ENCODE data around the gene PTPN20.

The PTPN20 gene

DNA sequence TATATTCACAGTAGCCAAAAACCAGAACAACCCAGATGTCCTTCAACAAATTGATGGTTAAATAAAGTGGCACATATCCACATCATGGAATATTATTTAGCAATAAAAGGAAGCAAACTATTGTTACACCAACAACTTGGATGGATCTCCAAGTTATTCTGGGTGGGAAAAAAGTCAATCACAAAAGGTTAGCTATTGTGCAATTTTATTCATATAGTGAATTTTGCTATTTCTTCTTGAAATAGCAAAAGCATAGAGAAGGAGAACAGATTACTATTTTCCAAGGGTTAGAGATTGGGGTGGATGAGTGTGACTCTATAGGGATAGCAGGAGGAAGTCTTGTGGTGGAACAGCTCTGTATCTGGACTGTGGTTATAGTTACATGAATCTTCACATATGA is 87.0 kb downstream of the PTPN20 start:
- H3K36me3 Mint-ChIP-seq = peaks cover 3% of the 10 kb centered on the region in 2 donors
- ATAC-seq (replicated peaks) (no peak), DNase-seq (no peak)
- no peak overlapping the region for H3K4me3 Mint-ChIP-seq
- no peak overlapping the region for H3K27ac Mint-ChIP-seq
- peaks cover 10 to 17% of the 10 kb centered on the region in 2 donors for H3K27me3 Mint-ChIP-seq
- peaks cover 2 to 5% of the 10 kb centered on the region in 2 donors for H3K9me3 Mint-ChIP-seq
- peaks cover 1% of the 10 kb centered on the region in 2 donors for H3K4me1 Mint-ChIP-seq

DNA sequence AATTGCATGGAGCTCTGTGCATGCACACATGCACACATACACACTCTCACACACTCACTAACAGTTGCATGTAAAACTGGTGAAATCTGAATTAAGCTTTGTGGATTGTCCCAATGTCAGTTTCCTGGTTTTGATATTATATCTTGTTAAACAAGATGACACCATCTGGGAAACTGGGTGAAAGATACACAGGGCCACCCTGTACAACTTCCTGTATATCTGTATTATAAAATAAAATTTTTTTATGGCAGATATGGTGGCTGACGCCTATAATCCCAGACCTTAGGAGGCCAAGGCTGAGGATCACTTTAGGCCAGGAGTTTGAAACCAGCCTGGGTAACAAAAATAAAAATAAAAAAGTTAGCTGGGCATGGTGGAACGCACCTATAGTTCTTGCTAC is 87.4 kb downstream of the PTPN20 start:
- H3K9me3 Mint-ChIP-seq = peaks cover 2 to 5% of the 10 kb centered on the region in 2 donors
- DNase-seq = no peak
- no peak overlapping the region for H3K4me3 Mint-ChIP-seq
- no peak for ATAC-seq (replicated peaks)
- H3K36me3 Mint-ChIP-seq = peaks cover 3% of the 10 kb centered on the region in 2 donors
- peaks cover 10 to 17% of the 10 kb centered on the region in 2 donors for H3K27me3 Mint-ChIP-seq
- no peak overlapping the region for H3K27ac Mint-ChIP-seq
- no peaks in the 10 kb centered on the region for H3K4me1 Mint-ChIP-seq

DNA sequence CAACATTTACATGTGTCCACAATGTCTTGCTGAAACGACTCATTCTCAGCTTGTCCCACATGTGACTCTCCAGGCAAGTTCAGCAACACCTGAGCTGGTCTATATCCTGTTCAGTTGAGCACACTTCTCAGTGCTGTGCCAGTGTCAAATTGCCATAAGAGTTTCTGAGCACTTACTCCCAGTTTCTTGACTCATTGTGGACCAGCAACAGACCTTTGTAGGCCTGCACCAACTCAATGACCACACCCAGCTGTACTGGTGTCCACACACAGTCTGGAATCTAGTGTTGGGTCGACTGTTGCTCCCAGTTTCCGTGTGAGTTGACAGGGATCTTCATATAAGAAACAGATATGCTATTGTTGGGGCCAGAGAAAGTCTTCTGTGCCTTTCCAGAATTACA is 88.0 kb downstream of the PTPN20 start:
- no peak overlapping the region for H3K4me3 Mint-ChIP-seq
- no peak overlapping the region for H3K27ac Mint-ChIP-seq
- peaks cover 10 to 17% of the 10 kb centered on the region in 2 donors for H3K27me3 Mint-ChIP-seq
- H3K36me3 Mint-ChIP-seq = peaks cover 3% of the 10 kb centered on the region in 2 donors
- ATAC-seq (replicated peaks) (no peak), DNase-seq (no peak)
- H3K9me3 Mint-ChIP-seq = peaks cover 0 to 5% of the 10 kb centered on the region in 2 donors
- no peaks in the 10 kb centered on the region for H3K4me1 Mint-ChIP-seq

- no peaks in the 10 kb centered on the region for H3K4me1 Mint-ChIP-seq
- peaks cover 10 to 27% of the 10 kb centered on the region in 2 donors for H3K27me3 Mint-ChIP-seq
- H3K36me3 Mint-ChIP-seq = no peaks in the 10 kb centered on the region
- ATAC-seq (replicated peaks) = no peak
- DNase-seq = no peak
- no peaks in the 10 kb centered on the region for H3K9me3 Mint-ChIP-seq
- peak overlapping the region; percentile 16 for H3K27ac Mint-ChIP-seq
- H3K4me3 Mint-ChIP-seq = no peak overlapping the region
Observed at GRCh38 chr10:47008769-47009168, 97.5 kb downstream of the PTPN20 start.

DNA sequence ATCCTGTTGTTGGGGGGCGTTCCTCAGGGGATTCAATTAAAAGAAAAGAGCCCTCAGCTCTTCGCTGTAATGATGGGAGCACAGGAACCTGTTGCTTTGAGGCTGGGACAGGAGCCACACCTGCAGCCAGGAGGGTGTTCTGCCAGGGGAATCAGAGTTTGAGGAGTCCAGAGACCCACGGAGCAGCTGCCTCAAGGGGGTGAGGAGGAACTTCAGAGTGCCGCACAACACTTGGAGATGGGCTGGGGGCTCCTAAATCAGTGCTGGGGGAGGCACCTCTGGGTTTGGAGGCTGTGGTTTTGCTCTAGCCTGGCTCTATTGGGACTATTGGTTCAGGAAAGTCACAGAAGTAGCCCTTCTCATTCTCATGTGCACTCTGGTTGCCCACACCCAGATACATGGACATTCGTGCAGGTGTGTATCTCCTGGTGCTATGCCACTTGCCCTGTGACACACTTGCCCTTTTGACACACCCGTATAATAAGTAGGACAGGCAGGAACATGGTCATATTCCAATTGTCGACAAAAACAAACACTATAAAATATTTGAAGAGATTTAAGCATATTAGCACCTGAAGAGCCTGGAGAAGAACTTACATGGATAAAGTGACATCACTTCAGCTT is 98.1 kb downstream of the PTPN20 start:
- no peak overlapping the region for H3K4me3 Mint-ChIP-seq

GRCh38 chr10:47010036-47010435 is 98.8 kb downstream of the PTPN20 start:
- Mint-ChIP-seq H3K4me3 (no peak overlapping the region), H3K4me1 (no peaks in the 10 kb centered on the region), H3K36me3 (no peaks in the 10 kb centered on the region), H3K9me3 (no peaks in the 10 kb centered on the region), H3K27me3 (peaks cover 10 to 27% of the 10 kb centered on the region in 2 donors), H3K27ac (no peak overlapping the region)
- ATAC-seq (replicated peaks) = no peak
- DNase-seq = no peak

More for the DNA sequence above, 98.1 kb downstream of the PTPN20 start:
- Mint-ChIP-seq H3K27me3 (peaks cover 10 to 27% of the 10 kb centered on the region in 2 donors), H3K27ac (no peak overlapping the region), H3K9me3 (no peaks in the 10 kb centered on the region), H3K36me3 (no peaks in the 10 kb centered on the region), H3K4me1 (no peaks in the 10 kb centered on the region)
- no peak for ATAC-seq (replicated peaks)
- no peak for DNase-seq

DNA sequence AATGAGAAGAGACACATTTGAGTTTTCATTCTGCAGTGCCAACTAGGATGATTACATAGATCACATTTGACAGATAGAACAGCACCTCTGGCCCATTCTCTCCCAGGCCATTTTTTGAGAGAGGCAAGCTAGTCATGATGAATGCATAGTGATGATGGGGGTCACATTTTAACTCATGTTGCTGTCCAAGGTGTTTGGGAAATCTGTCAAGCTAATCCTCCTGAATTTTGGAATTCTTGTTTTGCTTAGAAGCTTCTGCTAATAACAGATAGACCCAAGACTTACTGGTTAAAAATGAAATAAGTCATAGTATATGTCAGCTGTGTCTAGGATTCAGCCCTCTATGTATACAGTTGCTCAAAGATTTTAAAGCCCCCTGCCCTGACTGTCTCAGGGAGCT is 101.0 kb downstream of the PTPN20 start:
- ATAC-seq (replicated peaks) (no peak), DNase-seq (no peak)
- H3K4me3 Mint-ChIP-seq = no peak overlapping the region
- no peak overlapping the region for H3K27ac Mint-ChIP-seq
- H3K4me1 Mint-ChIP-seq = no peaks in the 10 kb centered on the region
- H3K36me3 Mint-ChIP-seq = no peaks in the 10 kb centered on the region
- peaks cover 15 to 27% of the 10 kb centered on the region in 2 donors for H3K27me3 Mint-ChIP-seq
- no peaks in the 10 kb centered on the region for H3K9me3 Mint-ChIP-seq

DNA sequence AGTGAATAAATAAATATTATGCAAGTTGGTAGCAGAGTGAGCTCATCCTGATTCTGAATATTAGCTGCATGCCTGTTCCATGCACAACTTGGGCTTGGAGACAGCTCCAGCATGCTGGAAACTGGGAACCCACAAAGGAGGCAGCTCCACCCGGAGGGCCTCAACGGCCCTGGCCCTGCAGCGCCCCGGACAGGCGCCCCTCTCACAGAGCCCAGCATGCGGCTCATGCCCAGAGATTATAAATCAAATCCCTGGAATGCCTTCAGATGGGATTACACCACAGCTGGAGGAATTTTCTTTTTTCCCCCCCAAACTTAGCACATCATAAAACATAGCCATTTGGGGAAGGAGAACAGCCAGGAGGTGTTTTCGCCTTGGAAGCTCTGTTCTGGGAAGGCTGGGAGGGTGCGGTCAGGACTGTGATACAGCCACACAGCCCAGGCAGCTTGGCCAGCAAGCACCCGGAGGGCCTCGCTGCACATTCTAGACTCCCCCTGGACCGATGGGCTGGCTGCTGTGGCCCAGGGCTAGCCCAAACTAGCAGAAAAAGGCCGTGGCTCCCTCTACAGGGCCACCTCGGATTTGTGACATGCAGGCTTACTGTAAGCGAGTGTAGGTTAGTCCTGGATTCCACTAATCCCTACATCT is 102.4 kb downstream of the PTPN20 start:
- Mint-ChIP-seq H3K27me3 (peaks cover 14 to 30% of the 10 kb centered on the region in 2 donors), H3K4me3 (no peak overlapping the region), H3K36me3 (no peaks in the 10 kb centered on the region), H3K9me3 (no peaks in the 10 kb centered on the region), H3K4me1 (no peaks in the 10 kb centered on the region), H3K27ac (no peak overlapping the region)
- DNase-seq (no peak), ATAC-seq (replicated peaks) (no peak)

DNA sequence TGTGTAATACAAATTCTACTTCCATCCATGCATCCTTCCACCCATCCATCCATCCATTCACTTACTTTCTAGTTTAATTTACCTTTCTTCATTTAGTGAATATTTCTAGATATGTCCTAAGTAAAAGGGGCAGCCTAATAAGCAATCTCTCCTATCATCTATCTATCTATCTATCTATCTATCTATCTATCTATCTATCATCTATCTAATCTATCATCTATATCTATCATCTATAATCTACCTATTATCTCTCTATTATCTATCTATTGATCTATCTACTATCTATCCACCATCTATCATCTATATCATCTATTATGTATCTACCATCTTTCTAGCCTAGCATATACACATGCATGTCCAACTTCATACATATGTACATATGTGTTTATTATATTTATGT is 104.2 kb downstream of the PTPN20 start:
- Mint-ChIP-seq H3K27ac (no peak overlapping the region), H3K27me3 (peaks cover 5 to 20% of the 10 kb centered on the region in 2 donors), H3K9me3 (no peaks in the 10 kb centered on the region), H3K4me1 (no peaks in the 10 kb centered on the region), H3K36me3 (no peaks in the 10 kb centered on the region), H3K4me3 (no peak overlapping the region)
- ATAC-seq (replicated peaks) (no peak), DNase-seq (no peak)

DNA sequence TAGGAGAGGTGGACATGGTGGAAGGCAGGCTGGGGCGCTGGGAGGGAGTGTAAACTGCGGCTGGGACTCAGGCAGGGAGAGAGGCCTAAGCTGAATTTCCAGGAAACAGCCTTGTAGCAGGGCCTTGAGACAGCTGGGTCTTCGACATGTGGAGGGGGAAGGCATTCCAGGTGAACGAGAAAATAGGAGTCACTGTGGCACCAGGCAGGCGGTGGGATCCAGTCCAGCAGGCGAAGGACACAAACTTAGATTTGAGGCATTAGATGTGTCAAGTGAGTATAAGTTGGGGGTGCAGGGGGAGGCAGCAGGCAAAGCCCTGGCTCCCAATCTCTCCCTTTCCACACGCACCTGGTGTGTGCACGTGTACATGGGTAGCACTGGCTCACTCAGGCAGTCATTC is 105.3 kb downstream of the PTPN20 start:
- Mint-ChIP-seq H3K4me1 (no peaks in the 10 kb centered on the region), H3K9me3 (no peaks in the 10 kb centered on the region), H3K27me3 (peaks cover 5 to 17% of the 10 kb centered on the region in 2 donors), H3K4me3 (no peak overlapping the region), H3K27ac (no peak overlapping the region), H3K36me3 (no peaks in the 10 kb centered on the region)
- no peak for ATAC-seq (replicated peaks)
- no peak for DNase-seq

DNA sequence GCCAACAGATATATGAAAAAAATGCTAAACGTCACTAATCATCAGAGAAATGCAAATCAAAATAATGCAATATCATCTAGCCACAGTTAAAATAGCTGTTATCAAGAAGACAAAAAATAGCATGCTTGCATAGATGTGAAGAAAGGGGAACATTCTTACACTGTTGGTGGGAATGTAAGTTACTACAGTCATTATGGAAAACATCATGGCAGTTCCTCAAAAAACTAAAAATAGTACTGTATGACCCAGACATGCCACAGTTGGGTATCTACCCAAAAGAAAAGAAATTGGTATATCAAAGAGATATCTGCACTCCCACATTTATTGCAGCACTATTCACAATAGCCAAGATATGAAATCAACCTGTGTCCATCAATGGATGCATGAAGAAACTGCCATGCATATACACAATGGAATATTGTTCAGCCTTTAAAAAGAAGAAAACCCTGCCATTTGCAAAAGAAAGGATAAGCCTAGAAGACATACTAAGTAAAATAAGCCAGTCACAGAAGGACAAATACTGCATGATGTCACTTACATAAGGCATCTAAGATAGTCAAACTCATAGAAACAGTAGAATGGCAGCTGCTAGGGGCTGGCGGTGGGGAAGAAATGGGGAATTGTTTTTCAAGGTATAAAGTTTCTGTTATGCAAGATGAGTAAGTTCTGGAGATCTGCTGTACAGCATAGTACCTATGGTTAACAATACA is 107.0 kb downstream of the PTPN20 start:
- Mint-ChIP-seq H3K27ac (no peak overlapping the region), H3K4me1 (no peaks in the 10 kb centered on the region), H3K36me3 (no peaks in the 10 kb centered on the region), H3K27me3 (peaks cover 5 to 11% of the 10 kb centered on the region in 2 donors), H3K9me3 (no peaks in the 10 kb centered on the region), H3K4me3 (no peak overlapping the region)
- no peak for ATAC-seq (replicated peaks)
- DNase-seq = no peak

DNA sequence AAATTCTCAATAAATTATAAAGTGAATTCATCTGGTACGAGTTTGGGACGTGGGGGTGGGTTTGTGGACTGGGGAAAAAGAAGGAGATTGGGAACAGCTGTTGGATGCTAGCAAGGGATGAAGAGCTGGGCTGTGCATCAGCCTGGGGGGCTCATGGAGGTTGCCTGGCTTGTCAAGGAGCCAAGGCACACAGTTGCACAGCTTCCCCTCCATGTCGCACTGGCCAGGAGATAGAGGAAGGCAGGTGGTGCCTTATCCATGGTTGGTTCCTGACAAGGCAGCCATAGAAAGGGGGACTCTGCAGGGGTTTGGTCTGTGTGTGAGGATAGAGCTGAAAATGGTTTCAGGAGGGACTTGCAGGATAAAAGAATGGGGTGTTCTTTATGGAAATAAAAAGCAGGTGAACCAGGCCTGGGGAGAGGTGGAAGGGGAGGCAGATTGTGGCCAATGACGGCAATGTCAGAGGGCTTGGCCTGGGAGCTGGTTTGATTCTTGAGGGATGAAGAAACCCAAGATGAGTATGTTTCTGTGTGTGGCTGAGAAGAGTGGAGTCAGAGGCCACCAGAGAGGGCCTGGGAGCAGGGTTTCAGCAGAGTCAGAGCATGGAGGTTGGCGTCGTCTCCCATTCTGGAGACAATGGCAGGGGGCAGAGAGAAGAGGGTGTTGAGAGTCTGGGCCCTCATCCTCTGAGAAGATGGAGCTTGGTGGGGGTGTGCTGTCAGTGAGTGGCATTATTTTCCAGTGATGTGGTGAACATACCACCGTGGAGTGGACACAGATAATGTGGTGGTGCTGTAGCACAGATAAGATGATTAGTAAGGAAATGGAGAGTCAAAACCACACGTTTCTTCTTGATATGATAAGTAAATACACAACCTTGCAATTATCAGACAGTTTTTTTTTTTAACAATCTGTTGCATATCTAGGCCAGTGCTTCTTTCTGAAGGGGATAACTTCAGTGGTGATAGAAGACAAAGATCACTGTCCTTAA is 108.2 kb downstream of the PTPN20 start:
- no peak overlapping the region for H3K4me3 Mint-ChIP-seq
- ATAC-seq (replicated peaks) (no peak), DNase-seq (no peak)
- peaks cover 12 to 19% of the 10 kb centered on the region in 2 donors for H3K27me3 Mint-ChIP-seq
- no peaks in the 10 kb centered on the region for H3K9me3 Mint-ChIP-seq
- H3K27ac Mint-ChIP-seq = no peak overlapping the region
- H3K4me1 Mint-ChIP-seq = no peaks in the 10 kb centered on the region
- H3K36me3 Mint-ChIP-seq = no peaks in the 10 kb centered on the region

GRCh38 chr10:47020471-47020870 is 109.2 kb downstream of the PTPN20 start:
- no peaks in the 10 kb centered on the region for H3K9me3 Mint-ChIP-seq
- H3K36me3 Mint-ChIP-seq = no peaks in the 10 kb centered on the region
- peaks cover 12 to 19% of the 10 kb centered on the region in 2 donors for H3K27me3 Mint-ChIP-seq
- no peak overlapping the region for H3K4me3 Mint-ChIP-seq
- H3K4me1 Mint-ChIP-seq = no peaks in the 10 kb centered on the region
- ATAC-seq (replicated peaks) (no peak), DNase-seq (no peak)
- H3K27ac Mint-ChIP-seq = no peak overlapping the region

DNA sequence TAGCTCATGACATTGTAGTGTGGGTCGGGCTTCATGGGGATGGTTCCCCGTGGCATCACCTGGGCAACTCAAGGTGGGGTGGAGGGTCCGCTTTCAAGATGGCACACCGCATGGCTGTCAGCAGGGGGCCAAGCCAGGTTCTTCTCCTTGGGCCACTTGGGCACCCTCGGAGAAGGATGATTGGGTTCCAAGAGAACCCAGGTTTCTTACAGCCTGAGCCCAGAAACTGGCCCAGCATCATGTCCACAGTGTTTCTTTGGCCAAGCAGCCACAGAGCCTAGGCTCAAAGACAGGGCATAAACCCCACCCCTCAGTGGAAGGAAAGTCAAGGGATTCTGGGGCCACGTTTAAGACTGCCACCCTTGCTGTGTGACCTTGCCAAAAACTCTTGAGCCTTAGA is 110.6 kb downstream of the PTPN20 start:
- H3K4me3 Mint-ChIP-seq = no peak overlapping the region
- no peaks in the 10 kb centered on the region for H3K4me1 Mint-ChIP-seq
- no peaks in the 10 kb centered on the region for H3K9me3 Mint-ChIP-seq
- DNase-seq = no peak
- H3K36me3 Mint-ChIP-seq = no peaks in the 10 kb centered on the region
- no peak overlapping the region for H3K27ac Mint-ChIP-seq
- no peak for ATAC-seq (replicated peaks)
- peaks cover 7 to 14% of the 10 kb centered on the region in 2 donors for H3K27me3 Mint-ChIP-seq

All from stimulated activated naive B cell treated with anti-CD40 and anti-IgM and Interleukin-4, amounts not matched to agents 10 μg/mL and 1 μg/mL and 100 μg/mL, for 72 hours (primary cell).